ENCODE results near the gene PEX5L.

Gene PEX5L

GRCh38 chr3:179771797-179772196, 264.9 kb downstream of the PEX5L start:
- no peak for DNase-seq (ENCODE audit: low read depth)

- peak; percentile 14 for DNase-seq (ENCODE audit: low read depth)
These were observed 267.1 kb downstream of the PEX5L start for GRCh38 chr3:179769411-179770247.

- DNase-seq (ENCODE audit: low read depth), result peak; percentile 80
These were observed 268.7 kb downstream of the PEX5L start for GRCh38 chr3:179768080-179768479.

DNA sequence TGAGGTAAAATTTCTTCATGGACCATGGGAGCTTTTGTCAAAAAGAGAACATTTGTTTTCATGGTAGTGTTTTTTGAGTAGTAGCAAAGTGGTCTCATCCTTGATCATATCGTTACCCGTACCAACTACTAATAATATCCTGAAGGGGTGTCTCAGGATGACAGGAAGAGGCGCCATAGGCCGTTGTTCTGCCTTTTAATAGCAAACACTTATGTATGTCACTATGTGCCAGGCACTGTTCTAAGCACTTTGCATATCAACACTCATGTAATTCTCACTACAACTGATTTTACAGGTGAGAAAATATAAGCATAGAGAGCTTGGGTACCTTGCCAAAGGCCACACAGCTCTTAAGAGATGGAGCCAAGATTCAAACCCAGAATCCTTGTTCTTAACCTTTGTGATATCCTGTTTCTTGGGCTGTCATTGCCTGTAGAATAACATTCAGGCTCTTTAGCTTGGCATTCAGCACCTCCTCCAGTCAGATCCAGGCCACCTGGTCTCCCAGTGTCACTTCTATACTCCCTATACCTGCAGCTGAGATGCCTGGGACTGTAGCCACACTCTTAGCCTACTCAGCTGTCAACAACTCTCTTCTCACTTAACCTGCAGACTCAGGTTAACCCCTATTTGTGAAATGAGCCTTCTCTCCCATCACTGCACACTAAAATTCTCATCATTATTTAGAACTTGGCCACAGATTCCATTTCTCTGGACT, 270.2 kb downstream of the PEX5L start:
- no peak for DNase-seq (ENCODE audit: low read depth)

GRCh38 chr3:179765396-179765795, 271.3 kb downstream of the PEX5L start:
- DNase-seq (ENCODE audit: low read depth), result peak; percentile 70

DNA sequence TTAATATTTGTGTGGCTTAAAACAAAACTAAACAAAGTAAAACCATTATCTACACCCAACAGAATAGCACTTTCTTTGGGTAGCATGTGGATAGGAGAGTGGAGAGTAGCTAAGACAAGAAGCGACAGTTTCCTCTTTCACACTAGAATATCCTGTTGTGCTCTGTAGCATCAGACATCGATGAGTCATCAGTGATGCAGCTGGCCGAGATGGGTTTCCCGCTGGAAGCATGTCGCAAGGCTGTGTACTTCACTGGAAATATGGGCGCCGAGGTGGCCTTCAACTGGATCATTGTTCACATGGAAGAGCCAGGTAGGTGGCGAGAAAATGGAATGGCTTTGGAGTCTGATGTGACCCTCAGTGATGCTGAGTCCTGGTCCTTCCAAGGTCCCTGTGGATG, 275.8 kb downstream of the PEX5L start:
- DNase-seq (ENCODE audit: low read depth), result peak; percentile 66

GRCh38 chr3:179750720-179751328, 285.9 kb downstream of the PEX5L start:
- DNase-seq (ENCODE audit: low read depth), result peak; percentile 26

GRCh38 chr3:179745716-179746115, 291.0 kb downstream of the PEX5L start:
- no peak for DNase-seq (ENCODE audit: low read depth)

DNA sequence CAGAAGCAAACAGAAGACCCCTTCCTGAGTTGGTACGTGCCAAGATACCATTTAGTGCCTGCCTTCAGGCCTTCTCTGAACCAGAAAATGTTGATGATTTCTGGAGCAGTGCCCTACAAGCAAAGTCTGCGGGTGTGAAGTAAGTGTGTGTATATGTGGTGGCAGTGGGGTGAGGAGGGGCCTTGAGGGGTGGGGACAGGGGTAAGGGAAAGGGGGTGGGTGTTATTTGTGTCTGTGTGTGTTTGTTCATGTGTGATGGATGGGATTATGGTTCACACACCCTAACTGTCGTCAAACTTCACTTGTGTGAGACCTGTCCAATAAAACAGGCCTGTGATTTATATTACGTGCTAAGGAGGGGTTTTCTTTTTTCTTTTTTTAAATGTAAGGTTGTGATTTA, 291.7 kb downstream of the PEX5L start:
- DNase-seq (ENCODE audit: low read depth), result no peak
